HG03457 (cell line): ENCODE results near the gene GCLM.
"Not testable (repeated sequence)": the region's sequence is repeated elsewhere in the genome, so short reads cannot be mapped to it uniquely, and the experiment has no call there.

Source experiments
- ATAC-seq: cut with Tn5 transposase; IDR thresholded peaks from one replicate; pipeline ENCODE4 v1.9.1; 2021; ENCODE audit warnings: moderate number of reproducible peaks; ENCODE audit not compliant: unreplicated experiment

GCLM gene

DNA sequence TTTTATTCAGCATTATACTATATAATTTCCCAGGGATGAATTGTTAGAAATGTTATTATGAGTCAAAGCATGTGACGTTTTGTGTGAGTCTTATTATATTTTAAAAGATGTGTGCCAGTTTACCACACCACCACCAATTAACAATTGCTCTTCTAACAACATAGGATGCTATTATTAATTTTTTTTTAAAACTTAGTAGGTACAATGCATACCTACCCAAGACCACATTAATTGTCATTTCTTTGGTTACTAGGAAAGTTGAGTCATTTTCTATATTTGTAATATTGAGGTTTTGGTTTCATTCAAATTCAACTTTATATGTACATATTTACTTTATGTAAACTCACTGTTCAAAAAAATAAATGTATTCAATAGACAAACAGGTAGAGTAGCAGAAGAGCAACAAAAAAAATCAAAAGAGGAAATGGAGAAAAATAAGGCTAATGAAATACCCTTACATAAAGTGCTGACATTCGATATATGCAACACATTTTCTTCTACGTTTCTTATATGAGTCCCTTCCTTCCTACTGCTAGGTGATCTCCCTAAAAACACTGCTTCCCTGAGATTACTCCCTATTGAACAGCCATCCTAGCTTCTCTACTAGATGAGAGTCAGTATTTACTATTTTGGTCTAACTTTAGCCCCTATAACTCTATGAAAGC, 9.6 kb downstream of the GCLM start:
- no peak for ATAC-seq

DNA sequence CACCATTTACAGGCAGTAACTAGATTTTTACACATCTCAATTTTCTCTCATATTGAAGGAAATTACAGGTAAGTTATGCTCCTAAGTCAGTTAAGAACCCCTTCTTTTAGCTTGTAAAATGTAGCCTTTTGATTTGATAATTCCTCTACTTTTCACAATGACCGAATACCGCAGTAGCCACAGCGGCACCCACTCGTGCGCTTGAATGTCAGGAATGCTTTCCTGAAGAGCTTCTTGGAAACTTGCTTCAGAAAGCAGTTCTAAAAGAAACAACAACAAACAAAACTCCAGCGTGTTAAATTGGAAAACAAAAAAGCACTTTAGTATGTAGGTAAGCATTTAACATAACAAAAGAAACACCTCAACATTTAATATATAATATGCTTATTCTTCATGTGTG, 20.3 kb downstream of the GCLM start:
- ATAC-seq: no peak

DNA sequence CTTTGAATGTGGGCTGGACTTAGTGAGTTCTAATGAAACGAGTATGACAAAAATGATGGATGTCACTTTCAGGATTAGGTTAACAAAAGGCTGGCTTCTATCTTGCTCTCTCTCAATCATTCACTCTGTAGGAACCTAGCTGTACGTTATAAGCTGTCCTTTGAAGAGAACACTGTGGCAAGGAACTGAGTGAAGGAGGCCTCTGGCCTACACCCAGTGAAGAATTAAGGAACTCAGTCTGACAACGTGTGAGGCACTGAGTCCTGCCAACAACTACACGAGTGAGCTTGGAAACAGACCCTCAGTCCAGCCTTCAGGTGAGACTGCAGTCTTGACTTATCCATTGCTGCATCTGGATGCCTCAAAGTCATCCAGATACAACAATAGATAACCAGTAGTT, 27.0 kb downstream of the GCLM start:
- ATAC-seq: no peak

DNA sequence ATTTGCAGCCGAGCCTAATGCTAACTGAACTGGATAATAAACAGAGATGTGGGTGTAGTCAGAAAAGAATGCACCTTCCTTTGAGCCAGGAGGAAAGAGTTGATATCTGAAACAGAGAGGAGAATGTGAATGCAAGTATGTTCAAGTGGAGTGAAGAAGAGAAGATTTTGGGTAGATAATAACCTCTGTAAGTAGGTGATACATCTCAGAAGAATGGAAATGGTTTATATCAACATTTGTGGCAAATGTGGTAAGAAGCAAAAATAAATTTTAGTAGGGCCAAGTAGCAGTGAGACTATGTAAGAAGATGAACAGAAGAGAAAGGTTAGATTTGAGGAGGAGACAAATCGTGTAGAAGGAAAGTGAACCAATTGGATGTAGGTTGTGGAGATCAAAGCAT, 28.5 kb downstream of the GCLM start:
- no peak for ATAC-seq

DNA sequence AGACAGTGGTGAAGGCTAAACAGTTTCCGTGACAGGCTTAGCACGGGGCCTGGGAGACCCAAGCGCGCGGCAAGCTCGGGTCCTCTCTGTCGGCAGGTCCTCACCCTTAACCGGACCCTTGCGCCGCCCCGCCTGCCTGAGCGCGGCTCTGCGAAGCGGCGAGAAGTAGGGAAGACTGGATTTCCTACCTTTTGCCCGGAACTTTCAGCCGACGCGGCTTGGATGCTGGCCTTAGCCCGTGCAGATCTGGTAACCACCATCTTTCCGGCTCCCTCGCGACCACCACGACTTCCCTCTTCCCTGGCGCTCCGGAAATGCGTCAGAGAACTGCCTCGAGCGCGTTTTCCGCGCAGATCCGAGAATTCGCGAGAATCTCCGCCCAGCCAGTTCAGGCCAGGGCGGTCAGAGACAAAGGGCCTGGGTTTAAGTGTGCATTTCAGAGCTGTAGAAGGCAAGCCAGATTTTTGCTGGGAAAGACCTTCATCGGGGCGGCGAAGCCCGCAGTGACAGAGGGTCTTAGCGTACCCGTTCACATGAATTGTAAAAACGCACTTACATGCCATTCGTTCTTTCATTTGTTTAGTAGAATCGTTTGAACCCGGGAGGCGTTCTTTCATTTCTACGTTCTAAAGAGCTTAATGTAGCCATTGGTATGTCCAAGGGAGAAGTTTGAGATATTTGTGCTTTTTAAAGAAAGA, 30.2 kb downstream of the GCLM start, which contains the start of gene DNTTIP2:
TSS of gene DNTTIP2 (minus strand) at position 318 of the 698 bp plus-strand sequence. CDS start at position 260, 58 bp downstream.
- ATAC-seq: peak; percentile 91

DNA sequence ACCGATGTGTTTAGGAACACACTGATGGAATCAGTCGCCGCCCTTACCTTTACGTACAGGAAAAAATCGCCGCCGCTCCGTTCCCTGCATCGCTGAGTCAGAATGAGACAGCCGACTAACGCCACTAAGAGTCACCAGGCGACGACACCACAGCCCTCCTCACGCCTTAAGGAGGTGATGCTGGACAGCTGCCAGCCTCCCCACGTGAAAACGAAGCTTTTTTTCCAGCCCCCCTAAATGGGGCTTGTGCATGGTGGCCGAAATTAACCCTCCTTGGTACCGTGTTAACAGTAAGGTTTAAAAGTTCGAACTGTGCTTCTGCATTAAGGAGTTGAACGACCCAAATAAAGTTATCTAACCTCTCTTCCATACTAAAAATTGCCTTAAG, 30.7 kb downstream of the GCLM start:
- peak; percentile 40 for ATAC-seq

DNA sequence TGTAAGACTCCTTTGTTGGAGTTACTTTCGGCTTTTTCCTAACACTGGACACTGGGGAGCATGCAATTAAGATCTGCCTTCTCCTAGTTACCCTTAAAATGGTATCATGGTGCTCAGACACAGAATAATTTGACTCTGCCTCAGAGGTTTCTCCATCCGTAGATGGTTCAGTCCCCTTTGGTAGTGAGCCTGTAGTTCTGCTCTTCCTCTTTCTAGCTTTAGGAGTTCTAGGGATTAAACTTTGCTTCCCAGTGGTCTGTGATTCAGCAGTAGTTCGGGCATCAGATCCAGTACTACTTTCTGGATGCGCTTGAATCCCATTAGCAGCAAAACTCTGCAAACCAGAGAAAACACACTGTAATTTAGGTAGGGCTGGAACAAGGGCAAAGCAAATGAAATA, 31.7 kb downstream of the GCLM start:
- ATAC-seq: no peak

DNA sequence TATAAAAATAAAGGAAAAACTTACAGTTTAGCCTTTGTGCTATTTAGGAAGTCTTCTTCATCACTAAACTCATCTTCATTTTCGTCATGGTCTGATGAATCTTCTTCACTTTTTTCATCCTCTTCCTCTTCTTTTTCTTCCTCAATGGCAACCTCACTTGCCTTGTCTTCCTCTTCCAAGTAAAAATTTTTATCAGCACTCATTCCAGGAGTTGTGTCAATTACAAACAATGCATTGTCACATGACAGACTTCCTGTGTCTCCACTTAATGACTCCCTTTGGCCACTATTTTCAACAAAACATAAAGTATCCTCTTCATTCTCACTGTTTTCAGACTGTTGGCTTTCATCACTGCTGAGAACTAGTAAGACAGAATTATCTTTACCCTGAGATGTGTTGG, 33.0 kb downstream of the GCLM start:
- ATAC-seq: no peak

DNA sequence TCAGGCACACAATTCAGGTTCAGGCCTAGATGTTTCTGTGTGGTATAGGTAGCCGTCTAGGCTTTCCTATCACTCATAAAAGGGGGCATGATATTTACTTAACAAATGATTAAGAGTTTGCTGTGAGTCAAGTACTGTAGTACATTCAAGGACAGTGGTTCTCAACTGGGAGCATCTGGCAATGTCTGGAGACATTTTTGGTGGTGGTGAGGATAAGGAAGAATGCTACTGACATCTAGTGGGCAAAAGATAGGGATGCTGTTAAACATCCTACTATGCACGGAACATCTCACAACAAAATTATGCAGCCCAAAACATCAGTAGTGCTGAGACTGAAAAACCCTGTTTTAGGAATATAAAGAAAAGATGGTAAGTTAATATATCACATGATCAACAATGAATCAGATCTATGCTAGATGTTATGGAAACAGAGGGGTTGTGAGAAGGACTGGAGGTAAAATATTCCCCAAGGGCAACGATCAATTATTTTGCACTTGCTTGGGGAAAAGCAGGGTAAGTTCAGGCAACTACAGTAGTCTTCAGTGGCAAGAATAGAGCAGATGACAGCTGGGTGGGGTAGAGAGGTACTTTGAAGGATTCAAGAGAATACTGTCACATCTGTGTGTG, 35.1 kb downstream of the GCLM start:
- ATAC-seq: no peak

DNA sequence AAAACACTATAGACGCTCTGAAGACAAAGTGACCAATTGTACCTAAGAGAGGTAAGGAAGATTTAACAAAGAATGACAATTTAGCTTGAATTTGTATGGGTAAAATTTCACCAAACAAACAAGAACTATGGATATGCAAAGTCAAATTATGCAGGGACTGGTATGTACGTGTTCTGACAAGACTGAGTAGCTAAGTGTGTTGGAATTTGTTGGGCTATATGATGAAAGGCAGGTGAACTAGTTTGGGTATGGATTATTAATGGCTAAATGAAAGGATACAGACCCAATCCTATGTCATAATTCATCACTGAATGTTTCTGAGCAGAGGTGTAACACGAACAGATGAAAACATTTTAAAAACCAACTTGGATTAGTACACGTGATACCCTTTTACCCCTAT, 37.9 kb downstream of the GCLM start:
- no peak for ATAC-seq

DNA sequence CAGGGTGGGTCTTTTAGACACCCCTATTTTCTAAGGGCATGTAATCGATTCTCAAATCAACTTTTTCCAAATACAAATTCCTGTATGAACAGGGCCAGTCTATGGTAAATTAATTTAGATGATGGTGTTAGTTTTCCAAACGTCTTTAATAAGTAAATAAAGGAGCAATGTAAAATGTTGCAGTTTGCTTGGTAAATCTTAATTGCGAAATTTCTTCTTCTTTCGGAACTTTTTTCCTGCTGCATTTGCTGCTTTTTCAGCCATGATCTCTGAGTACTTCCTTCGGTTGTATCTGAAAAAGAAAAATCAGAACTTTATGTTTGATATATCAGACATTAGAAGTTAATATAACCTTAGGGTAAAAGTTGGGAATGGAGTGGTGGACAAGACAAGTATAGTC, 39.6 kb downstream of the GCLM start:
- no peak for ATAC-seq

DNA sequence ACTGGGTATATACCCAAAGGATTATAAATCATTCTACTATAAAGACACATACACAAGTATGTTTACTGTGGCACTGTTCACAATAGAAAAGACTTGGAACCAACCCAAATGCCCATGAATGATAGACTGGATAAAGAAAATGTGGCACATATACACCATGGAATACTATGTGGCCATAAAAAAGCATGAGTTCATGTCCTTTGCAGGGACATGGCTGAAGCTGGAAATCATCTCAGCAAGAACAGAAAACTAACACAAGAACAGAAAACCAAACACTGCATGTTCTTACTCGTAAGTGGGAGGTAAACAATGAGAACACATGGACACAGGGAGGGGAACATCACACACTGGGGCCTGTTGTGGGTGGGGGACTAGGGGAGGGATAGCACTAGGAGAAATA, 40.7 kb downstream of the GCLM start:
- ATAC-seq: not testable (repeated sequence)

DNA sequence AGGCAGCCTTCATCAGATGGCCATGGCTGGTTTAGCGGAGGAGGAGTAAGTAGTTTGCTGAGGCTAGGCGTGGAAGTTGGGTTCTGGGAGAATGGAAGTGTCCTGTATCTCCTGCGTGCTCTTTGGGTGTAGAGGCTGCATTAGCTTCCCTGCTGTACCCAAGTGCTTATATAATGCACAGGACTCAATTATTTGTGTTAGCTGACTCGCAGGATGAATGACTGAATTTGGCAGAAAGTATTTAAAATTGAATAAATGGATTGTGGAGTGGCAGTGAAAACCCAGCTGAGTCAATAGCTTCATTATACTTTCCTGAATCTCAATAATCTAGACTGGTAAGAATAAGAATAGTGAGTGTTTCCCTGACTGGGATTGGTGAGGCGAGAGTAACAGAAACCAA, 44.0 kb downstream of the GCLM start:
- ATAC-seq: no peak

DNA sequence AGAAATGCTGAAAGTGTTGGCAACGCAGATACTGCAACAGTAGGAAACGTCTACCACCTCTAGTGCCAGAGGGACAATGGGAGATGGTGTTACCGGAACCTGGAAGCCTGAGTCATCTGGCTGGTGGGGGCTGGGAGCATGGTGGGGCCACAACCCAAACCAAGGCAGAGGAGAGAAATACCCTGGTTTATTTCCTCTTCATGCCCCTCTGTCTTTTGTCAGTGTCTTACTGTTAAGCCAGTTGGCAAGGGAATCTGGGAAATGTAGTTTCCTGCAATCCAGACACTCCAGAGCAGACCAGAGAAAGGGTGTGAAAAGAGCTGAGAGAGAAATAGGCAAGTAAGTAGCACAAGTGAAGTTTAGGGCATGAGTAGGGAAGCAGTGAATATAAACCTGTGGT, 45.1 kb downstream of the GCLM start:
- no peak for ATAC-seq

DNA sequence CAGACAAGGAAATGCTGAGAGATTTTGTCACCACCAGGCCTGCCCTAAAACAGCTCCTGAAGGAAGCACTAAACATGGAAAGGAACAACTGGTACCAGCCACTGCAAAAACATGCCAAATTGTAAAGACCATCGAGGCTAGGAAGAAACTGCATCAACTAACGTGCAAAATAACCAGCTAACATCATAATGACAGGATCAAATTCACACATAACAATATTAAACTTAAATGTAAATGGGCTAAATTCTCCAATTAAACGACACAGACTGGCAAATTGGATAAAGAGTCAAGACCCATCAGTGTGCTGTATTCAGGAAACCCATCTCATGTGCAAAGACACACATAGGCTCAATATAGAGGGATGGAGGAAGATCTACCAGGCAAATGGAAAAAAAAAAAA, 51.6 kb downstream of the GCLM start:
- ATAC-seq: not testable (repeated sequence)

DNA sequence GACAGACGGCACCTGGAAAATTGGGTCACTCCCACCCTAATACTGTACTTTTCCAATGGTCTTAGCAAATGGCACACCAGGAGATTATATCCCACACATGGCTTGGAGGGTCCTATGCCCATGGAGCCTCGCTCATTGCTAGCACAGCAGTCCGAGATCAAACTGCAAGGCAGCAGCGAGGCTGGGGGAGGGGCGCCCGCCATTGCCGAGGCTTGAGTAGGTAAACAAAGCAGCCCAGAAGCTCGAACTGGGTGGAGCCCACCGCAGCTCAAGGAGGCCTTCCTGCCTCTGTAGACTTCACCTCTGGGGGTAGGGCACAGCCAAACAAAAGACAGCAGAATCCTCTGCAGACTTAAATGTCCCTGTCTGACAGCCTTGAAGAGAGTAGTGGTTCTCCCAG, 53.2 kb downstream of the GCLM start:
- ATAC-seq: not testable (repeated sequence)

DNA sequence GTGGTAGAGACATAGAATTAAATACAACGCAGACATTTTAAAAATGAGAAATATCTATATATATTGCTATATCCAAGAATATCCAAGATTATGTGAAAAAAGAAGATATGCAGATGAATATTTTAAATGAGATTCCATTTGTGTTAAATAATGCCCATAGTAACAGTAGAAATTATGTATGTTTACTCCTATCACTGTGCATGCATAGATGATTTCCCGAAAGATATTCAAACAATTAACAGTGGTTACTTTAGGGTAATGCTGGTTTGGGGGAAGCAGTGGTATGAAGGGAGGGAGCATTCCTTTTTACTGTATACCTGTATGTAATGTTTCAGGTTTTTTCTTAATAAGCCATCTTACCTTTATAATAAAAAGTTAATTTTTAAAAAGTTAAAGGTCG, 55.3 kb downstream of the GCLM start:
- no peak for ATAC-seq

DNA sequence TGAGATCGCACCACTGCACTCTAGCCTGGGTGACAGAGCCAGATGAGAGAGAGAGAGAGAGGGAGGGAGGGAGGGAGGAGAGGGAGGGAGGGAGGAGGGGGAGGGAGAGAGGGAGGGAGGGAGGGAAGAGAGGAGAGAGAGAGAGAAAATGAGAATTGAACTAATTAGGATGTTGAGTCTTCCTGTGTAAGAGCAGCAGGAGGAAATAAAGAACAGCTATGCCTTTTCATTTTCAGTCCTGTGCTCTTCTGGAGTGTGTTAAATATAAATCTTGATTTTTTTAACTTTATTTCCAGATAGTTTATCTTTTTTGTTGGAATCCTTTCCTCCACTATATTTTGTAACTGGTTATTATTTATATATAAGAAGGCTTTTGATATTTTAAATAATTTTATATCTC, 57.4 kb downstream of the GCLM start:
- no peak for ATAC-seq

DNA sequence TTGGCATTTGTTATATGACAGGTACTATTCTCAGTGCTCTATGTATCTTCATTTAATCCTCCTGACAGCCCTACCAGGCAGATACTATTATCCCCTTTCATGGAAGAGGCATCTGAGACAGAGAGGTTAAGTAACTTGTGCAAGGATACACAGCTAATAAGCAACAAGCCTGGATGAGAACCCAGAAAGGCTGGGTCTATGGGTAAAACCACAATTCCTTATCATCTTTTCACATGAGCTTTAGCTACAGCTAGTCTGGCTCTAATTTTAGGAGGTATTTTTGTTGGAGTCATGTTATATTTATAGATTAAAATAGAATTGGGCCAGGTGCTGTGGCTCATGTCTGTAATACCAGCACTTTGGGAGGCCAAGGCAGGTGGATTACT, 57.9 kb downstream of the GCLM start:
- no peak for ATAC-seq

DNA sequence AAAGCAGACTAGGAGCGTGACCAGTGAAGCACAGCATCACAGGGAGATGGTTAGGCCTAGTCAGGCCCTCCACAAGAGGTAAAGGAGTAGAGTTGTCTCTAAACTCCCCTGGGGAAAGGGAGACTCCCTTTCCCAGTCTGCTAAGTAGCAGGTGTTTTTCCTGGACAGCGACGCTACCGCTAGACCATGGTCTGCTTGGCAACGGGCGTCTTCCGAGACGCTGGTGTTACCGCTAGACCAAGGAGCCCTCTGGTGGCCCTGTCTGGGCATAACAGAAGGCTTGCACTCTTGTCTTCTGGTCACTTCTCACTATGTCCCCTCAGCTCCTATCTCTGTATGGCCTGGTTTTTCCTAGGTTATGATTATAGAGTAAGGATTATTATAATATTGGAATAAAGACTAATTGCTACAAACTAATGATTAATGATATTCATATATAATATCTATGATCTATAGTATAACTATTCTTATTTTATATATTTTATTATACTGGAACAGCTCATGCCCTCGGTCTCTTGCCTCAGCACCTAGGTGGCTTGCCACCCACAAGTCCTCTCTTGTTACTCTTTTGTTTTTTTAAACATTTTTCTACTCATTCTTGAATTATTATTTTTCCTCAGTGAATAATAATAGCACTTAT, 58.4 kb downstream of the GCLM start:
- not testable (repeated sequence) for ATAC-seq

DNA sequence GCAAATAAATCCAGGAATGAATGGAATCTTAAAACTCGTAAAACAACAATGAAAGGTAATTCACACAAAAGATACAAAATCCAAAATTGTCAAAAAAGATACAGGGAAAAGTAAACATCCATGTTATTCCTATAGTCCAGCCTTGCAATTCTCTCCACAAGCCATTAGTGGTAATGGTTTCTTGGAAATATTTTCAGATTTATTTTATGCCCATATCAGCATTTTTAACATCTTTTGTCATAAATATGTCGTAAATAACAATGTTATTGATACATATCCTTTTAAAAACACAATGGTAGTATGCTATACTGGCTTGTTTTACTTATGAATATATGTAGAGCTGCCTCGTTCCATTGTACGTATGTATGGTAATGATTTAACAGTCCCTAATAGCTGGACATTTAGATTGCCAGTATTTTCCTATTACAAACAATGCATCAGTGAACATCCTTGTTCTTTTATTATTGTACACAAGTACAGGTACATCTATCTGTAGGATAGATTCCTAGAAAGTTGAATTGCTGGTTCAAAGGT, 60.8 kb downstream of the GCLM start:
- ATAC-seq: no peak
